Endometrial microvascular endothelial cells (primary cell): ENCODE results near the gene KCTD13. TPM values are rescaled to one million over a fixed set of nuclear protein-coding genes. Genes with fewer than 3 reads are reported as not detected.
"Not testable (repeated sequence)": the region's sequence is repeated elsewhere in the genome, so short reads cannot be mapped to it uniquely, and the experiment has no call there.

Experiments used
- in situ Hi-C: cut with HindIII; loops from 2 replicates; pipeline ENCODE4 v1.10.0; 2017; ENCODE audit warnings: low sequenced_read_pairs, low pct_unique_long_range_greater_than_20kb; ENCODE audit errors: inconsistent ontology term
- total RNA-seq: library from RNA; depleted of rRNA; stranded (reverse); fragments of >200 nt; gene quantifications from one replicate; pipeline ENCODE4 v1.2.3, GENCODE V29; 2015; ENCODE audit errors: inconsistent ontology term

The KCTD13 gene
- total RNA-seq, 1 donor from 2014 or later = 4.2 TPM

GRCh38 chr16:29894352-29894751, 31.7 kb downstream of the KCTD13 start:
- in situ Hi-C loops = no loop called here

DNA sequence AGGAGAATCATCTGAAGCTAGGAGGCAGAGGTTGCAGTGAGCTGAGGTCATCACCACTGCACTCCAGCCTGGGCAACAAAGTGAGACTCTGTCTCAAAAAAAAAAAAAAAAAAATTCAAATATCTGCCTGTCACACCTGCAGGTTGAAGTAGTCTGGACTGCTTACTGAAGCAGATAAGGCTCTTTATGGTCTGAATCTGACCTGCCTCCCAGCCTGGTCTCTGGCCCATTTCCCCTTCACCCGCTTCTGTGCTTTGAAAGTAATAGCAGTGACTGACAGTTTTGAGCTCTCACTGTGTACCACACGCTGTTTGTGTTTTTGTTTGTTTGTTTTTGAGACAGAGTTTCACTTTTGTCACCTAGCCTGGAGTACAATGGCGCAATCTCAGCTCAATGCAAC, 32.5 kb downstream of the KCTD13 start:
- in situ Hi-C loops = no loop called here

GRCh38 chr16:29892458-29892813, 33.6 kb downstream of the KCTD13 start:
- in situ Hi-C loops = no loop called here

- in situ Hi-C loops = no loop called here
These were observed 34.2 kb downstream of the KCTD13 start for GRCh38 chr16:29891525-29892457.

DNA sequence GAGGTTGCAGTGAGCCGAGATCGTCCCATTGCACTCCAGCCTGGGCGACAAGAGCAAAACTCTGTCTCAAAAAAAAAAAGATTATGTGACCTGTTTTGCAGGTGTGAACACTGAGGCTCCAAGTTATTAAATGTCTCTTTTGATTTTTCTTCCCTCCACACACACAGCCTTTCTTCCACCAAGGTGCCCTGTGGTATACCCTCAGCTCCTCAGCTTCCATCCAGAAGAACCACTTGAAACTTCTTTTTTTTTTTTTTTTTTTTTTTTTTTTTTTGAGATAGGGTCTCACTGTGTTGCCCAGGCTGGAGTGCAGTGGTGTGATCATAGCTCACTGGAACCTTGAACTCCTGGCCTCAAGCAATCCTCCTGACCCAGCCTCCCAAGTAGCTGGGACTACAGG, 36.7 kb downstream of the KCTD13 start:
- in situ Hi-C loops = not testable (repeated sequence)

GRCh38 chr16:29883987-29884386, 42.0 kb downstream of the KCTD13 start:
- in situ Hi-C loops = no loop called here

- in situ Hi-C loops = no loop called here
These were observed 45.0 kb downstream of the KCTD13 start for GRCh38 chr16:29881050-29881449.

- in situ Hi-C loops = no loop called here
These were observed 47.9 kb downstream of the KCTD13 start for GRCh38 chr16:29878172-29878571.

GRCh38 chr16:29877266-29877961, 48.6 kb downstream of the KCTD13 start:
- in situ Hi-C loops = no loop called here

DNA sequence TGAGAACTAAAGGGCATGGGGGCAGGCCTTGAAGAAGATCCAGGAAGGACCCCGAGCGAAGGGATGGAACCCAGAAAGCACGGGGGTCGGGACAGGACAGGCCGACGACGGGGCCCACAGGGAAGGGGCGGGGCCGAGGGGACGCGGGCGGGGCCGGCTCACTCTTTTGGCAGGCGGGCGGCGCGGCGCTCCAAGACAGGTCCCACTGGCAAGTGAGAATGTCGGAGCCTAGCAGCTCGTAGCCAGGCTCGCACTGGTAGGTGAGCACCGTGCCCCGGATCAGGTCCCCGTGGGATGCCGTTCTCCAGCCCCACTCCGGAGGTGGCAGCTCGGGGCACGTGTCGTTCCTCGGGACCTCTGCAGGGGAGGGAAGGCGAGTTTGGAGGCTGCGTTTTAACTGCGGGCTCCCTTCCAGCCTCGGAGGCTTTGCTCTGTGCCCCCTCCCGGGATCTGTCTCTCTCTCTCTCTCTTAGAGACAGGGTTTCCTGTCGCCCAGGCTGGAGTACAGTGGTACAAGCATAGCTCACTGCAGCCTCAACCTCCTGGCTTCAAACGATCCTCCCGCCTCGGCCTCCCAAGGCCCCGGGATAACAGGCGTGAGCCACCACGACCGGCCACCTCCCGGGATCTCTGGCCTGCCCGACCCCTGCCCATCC, 49.3 kb downstream of the KCTD13 start:
- in situ Hi-C loops = no loop called here

- in situ Hi-C loops = no loop called here
These were observed 49.8 kb downstream of the KCTD13 start for GRCh38 chr16:29876217-29876593.

DNA sequence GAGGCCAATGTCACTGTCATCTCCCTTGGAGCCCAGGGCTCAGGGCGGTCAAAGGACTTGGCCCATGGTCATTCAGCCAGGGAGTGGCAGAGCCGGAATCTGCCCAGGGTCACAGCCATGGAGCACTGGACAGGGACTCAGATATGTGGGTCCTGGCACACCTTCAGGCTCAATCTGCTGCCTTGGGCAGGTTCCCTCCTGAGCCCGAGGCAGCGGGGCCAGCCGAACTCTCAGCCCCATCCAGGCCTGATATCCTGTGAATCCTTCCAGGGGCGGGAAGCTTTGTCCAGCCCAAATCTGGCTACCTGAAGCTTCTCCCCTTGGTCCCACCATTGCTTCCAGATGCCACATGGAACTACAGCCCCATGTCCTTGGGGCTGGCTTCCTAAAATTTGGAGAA, 50.8 kb downstream of the KCTD13 start:
- in situ Hi-C loops = no loop called here

DNA sequence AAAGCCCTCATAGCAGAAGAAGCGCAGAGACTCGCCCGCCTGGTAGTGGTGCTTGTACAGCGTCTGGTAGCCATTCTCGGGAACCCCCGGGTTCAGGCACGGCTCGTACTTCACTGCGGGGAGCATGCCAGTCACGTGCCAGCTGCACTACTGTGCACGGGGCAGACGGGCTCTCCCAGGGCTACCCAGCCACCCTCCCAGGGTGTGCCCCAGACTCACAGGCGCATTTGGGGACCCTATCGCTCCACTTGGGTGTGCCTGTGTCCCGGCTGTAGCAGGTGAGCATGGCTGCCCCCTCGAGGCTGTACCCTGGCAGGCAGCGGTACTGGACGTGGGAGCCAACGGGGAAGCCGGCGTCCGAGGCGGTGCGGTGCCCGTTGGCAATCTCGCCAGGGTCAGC, 52.7 kb downstream of the KCTD13 start:
- in situ Hi-C loops = no loop called here

GRCh38 chr16:29871822-29872546, 54.0 kb downstream of the KCTD13 start:
- in situ Hi-C loops = no loop called here

DNA sequence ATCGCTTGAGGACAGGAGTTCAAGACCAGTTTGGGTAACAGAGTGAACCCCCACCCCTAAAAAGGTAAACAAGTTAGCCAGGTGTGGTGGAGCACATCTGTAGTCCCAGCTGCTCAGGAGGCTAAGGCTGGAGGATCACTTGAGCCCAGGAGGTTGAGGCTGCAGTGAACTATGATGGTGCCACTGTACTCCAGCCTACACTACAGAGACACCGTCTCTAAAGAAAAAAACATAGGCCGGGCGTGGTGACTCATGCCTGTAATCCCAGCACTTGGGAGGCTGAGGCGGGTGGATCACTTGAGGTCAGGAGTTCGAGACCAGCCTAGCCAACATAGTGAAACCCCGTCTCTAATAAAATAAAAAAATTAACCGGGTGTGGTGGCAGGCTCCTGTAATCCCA, 57.0 kb downstream of the KCTD13 start:
- in situ Hi-C loops = loop anchor here (10.0 kb wide), 1 partner anchor 64 kb away; the partner anchor contains the start of gene MAZ

DNA sequence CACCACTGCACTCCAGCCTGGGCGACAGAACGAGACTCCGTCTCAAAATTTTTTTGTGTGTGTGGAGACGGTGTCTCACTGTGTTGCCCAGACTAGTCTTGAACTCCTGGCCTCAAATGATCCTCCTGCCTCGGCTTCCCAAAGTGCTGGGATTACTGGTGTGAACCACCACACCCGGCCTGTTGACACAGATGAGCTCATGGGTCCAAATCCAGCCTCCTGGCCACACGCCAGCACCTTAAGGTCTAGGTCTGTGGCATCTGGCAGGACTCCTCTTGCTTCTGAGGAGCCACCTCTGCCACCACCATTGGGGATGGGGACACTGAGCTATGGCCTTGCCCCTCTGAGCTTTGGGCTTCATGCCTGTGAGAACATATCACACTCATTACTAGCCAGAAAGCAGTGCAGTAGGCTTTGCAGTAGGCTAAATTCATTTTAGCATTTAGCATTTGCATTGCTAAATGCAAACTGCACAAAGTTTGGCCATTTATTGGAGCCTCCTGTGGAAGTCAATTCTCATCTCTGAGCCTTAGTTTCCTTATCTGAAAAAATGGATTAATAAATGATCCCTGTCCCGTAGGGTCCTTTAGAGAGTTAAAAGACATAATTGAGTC, 57.5 kb downstream of the KCTD13 start:
- in situ Hi-C loops = loop anchor here (10.0 kb wide), 1 partner anchor 64 kb away; the partner anchor contains the start of gene MAZ

DNA sequence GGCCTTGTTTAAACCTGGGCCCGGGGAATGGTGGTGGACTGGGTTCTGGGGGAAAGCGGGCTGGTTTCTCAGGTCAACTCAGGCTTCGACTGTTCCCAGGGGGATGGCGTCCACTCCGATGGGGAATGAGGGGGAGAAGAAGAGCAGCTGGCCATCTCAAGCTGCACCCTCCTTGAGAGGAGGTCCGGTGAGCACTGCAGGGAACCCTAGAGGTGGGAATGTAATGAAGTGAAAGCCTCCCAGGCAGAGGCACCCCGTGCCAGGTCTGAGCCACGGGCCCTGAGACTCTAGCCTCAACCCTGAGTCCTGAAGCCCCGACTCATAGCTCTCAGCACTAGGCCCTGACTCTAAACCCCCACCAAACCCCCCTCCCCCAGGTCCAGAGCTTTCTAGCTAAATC, 61.8 kb downstream of the KCTD13 start:
- in situ Hi-C loops = loop anchor here (10.0 kb wide), 1 partner anchor 59 kb away; the partner anchor contains the start of gene MAZ

DNA sequence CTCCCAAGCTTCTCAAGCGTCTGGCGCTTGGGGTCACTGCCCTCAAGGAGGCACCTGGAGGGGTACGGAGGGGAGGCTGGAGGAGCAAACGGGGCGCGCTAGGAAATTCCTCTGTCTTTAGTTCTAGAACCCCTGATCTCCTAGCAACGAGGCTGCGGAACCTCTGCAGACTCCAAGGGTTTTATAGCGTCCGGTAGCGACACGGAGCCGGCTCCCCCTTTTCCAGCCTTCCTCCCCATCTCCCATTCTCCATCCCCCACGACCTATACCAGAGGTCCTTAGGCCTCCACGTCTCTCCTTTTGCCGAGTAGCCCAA, 62.4 kb downstream of the KCTD13 start:
- in situ Hi-C loops = loop anchor here (10.0 kb wide), 1 partner anchor 59 kb away; the partner anchor contains the start of gene MAZ
